Kidney (tissue), 22 donors: Measurements from ENCODE around the gene HNRNPC. TPM values are rescaled to one million over a fixed set of nuclear protein-coding genes. Genes with fewer than 3 reads are reported as not detected.
A peak's percentile ranks its signal among the peaks of the same experiment; 100 is the strongest.

Experiments
- DNase-seq, 5 donors: peaks; one replicate each; pipeline ENCODE4 v3.0.0-alpha.2; 2013 to 2020
- FAIRE-seq: peaks from 2 replicates; lab custom pipeline; 2012; peaks lifted over from hg19 to GRCh38; lab: Jason Lieb, UNC
- H3K27ac ChIP-seq, 2 donors: one replicate each; pipeline ENCODE4 v1.7.0; 2013; ENCODE audit warnings: low read depth in 2 of 2, low read length in 2 of 2, inconsistent platforms in 1 of 2
- H3K27me3 ChIP-seq: one replicate; pipeline ENCODE4 v1.7.1; 2013; ENCODE audit warnings: low read length, inconsistent platforms; ENCODE audit not compliant: control insufficient read depth, insufficient read depth
- H3K36me3 ChIP-seq, 3 donors: one replicate each; pipeline versions ENCODE4 v1.7.0 to v1.7.1; 2013; ENCODE audit warnings: low read length in 3 of 3, control low read depth in 1 of 3, inconsistent platforms in 1 of 3; ENCODE audit not compliant: insufficient read depth in 3 of 3, control insufficient read depth in 2 of 3
- H3K4me1 ChIP-seq, 3 donors: one replicate each; pipeline versions ENCODE4 v1.7.0 to v1.7.1; 2013; ENCODE audit warnings: low read length in 3 of 3, inconsistent platforms in 1 of 3, low read depth in 1 of 3; ENCODE audit not compliant: control insufficient read depth in 2 of 3, insufficient read depth in 2 of 3
- H3K4me3 ChIP-seq, 3 donors: one replicate each; pipeline versions ENCODE4 v1.7.0 to v1.8.1; 2013; ENCODE audit warnings: low read length in 3 of 3, control low read depth in 1 of 3, inconsistent platforms in 1 of 3
- H3K9ac ChIP-seq, 3 donors: one replicate each; pipeline versions ENCODE4 v1.7.0 to v1.7.1; 2013; ENCODE audit warnings: low read length in 3 of 3, control low read depth in 1 of 3, inconsistent platforms in 1 of 3
- H3K9me3 ChIP-seq, 3 donors: one replicate each; pipeline versions ENCODE4 v1.7.0 to v1.7.1; 2013; ENCODE audit warnings: low read length in 3 of 3, control low read depth in 1 of 3, inconsistent platforms in 1 of 3; ENCODE audit not compliant: control insufficient read depth in 2 of 3, insufficient read depth in 1 of 3
- CTCF ChIP-seq: IDR thresholded peaks from 3 replicates; pipeline ENCODE4 v1.5.1; 2012; ENCODE audit warnings: mild to moderate bottlenecking, moderate library complexity, borderline replicate concordance; ENCODE audit not compliant: insufficient read depth; ENCODE audit errors: extremely low read depth
- intact Hi-C: fragments of 100-400 bp; cut with DNase I; formaldehyde crosslinking; loops from one replicate; pipeline ENCODE4 v1.11.1; 2022
- long read RNA-seq, 10 donors: library from polyadenylated mRNA in 1 of 10; unstranded in 1 of 10; transcript quantifications; one replicate each; pipeline ENCODE4 v2.0.0 and lab custom pipeline, GENCODE V29; 2021 to 2026
- polyA plus RNA-seq: library from polyadenylated mRNA; stranded (reverse); fragments of 350-450 nt; fragmentation: Illumina TruSeq; extraction: RNeasy Lipid Tissue Mini Kit (QIAGEN cat#74804); gene quantifications from one replicate; pipeline ENCODE4 v1.2.3, GENCODE V29; 2014; ENCODE audit warnings: low read depth, low replicate concordance; ENCODE audit not compliant: insufficient read depth
- total RNA-seq: library from RNA; stranded (reverse); fragmentation: NEBNext Ultra II Directional; extraction: Animal tissue kit (Norgen Biotek cat#: 25700); gene quantifications from one replicate; pipeline ENCODE4 v1.2.1, GENCODE V29; 2021
- donor health status: control.
- donor health status: control.
- donor health status: control.
- donor health status: control.
- donor health status: control.
- donor health status: DM: yes; HTN: yes; CAD: no.
- donor health status: Normal renal cell carcinoma (clear cell type).

Gene HNRNPC
- total RNA-seq (398 TPM), polyA plus RNA-seq (462 TPM)
- long read RNA-seq, donor 1, full-length matches to known transcripts: 94 of 358 reads
- long read RNA-seq, donor 1, partial matches to known transcripts: 222 of 358 reads
- long read RNA-seq, donor 1, other reads (novel, unspliced or antisense): 42 of 358 reads
- long read RNA-seq, donor 2, full-length matches to known transcripts: 99 of 514 reads
- long read RNA-seq, donor 2, partial matches to known transcripts: 350 of 514 reads
- long read RNA-seq, donor 2, other reads (novel, unspliced or antisense): 65 of 514 reads
- long read RNA-seq, donor 3, full-length matches to known transcripts: 116 of 534 reads
- long read RNA-seq, donor 3, partial matches to known transcripts: 376 of 534 reads
- long read RNA-seq, donor 3, other reads (novel, unspliced or antisense): 42 of 534 reads
- long read RNA-seq, donor 4, transcript HNRNPC-211 (9 exons, 1,784 nt): minor isoform, 13 of 287 reads
- long read RNA-seq, donor 4, transcript HNRNPC-230 (8 exons, 1,371 nt): minor isoform, 6 of 287 reads
- long read RNA-seq, donor 4, transcript HNRNPC-205 (9 exons, 1,375 nt): major isoform, 64 of 287 reads
- long read RNA-seq, donor 4, partial matches to known transcripts: 142 of 287 reads
- long read RNA-seq, donor 4, other reads (novel, unspliced or antisense): 54 of 287 reads
- long read RNA-seq, donor 5, partial matches to known transcripts: 15 of 18 reads
- long read RNA-seq, donor 5, other reads (novel, unspliced or antisense): 0 of 18 reads
- long read RNA-seq, donor 6, transcript HNRNPC-206 (3 exons, 724 nt): minor isoform, 20 of 1,079 reads
- long read RNA-seq, donor 6, transcript HNRNPC-211 (9 exons, 1,784 nt): minor isoform, 21 of 1,079 reads
- long read RNA-seq, donor 6, transcript HNRNPC-230 (8 exons, 1,371 nt): minor isoform, 14 of 1,079 reads
- long read RNA-seq, donor 6, transcript HNRNPC-205 (9 exons, 1,375 nt): major isoform, 109 of 1,079 reads
- long read RNA-seq, donor 6, partial matches to known transcripts: 765 of 1,079 reads
- long read RNA-seq, donor 6, other reads (novel, unspliced or antisense): 122 of 1,079 reads
- long read RNA-seq, donor 7, full-length matches to known transcripts: 93 of 152 reads
- long read RNA-seq, donor 7, partial matches to known transcripts: 15 of 152 reads
- long read RNA-seq, donor 7, other reads (novel, unspliced or antisense): 44 of 152 reads
- long read RNA-seq, donor 8, transcript HNRNPC-206 (3 exons, 724 nt): minor isoform, 7 of 240 reads
- long read RNA-seq, donor 8, transcript HNRNPC-211 (9 exons, 1,784 nt): minor isoform, 5 of 240 reads
- long read RNA-seq, donor 8, transcript HNRNPC-205 (9 exons, 1,375 nt): major isoform, 25 of 240 reads
- long read RNA-seq, donor 8, partial matches to known transcripts: 174 of 240 reads
- long read RNA-seq, donor 8, other reads (novel, unspliced or antisense): 16 of 240 reads
- long read RNA-seq, donor 9, transcript HNRNPC-205 (9 exons, 1,375 nt): major isoform, 16 of 140 reads
- long read RNA-seq, donor 9, partial matches to known transcripts: 108 of 140 reads
- long read RNA-seq, donor 9, other reads (novel, unspliced or antisense): 0 of 140 reads
- long read RNA-seq, donor 10, full-length matches to known transcripts: 87 of 517 reads
- long read RNA-seq, donor 10, partial matches to known transcripts: 375 of 517 reads
- long read RNA-seq, donor 10, other reads (novel, unspliced or antisense): 55 of 517 reads

- Histone ChIP-seq H3K27ac (peak within 1 kb of the TSS; percentile 97 to 98), H3K4me3 (peak within 1 kb of the TSS; percentile 99), H3K36me3 (peaks cover 0 to 6% (median 0%) of the 10 kb centered on the region in 3 donors), H3K9ac (peak within 1 kb of the TSS; percentile 100), H3K9me3 (no peaks in the 10 kb centered on the region), H3K27me3 (no peaks in the 10 kb centered on the region), H3K4me1 (peaks cover 0 to 13% (median 7%) of the 10 kb centered on the region in 3 donors)
- intact Hi-C loops: no loop called here
- peak; percentile 99 for FAIRE-seq
- DNase-seq: peak; percentile 100
- no peak for TF ChIP-seq CTCF
Observed at GRCh38 chr14:21269252-21270046, at the start of gene HNRNPC. TSS of gene HNRNPC (minus strand) at chr14:21269442. CDS start at chr14:21234193, 35,249 bp downstream.

GRCh38 chr14:21317398-21317797 lies 48.2 kb upstream of the HNRNPC start:
- FAIRE-seq (no peak), DNase-seq (no peak)
- Histone ChIP-seq H3K36me3 (no peaks in the 10 kb centered on the region), H3K9ac (no peak overlapping the region), H3K27ac (no peak overlapping the region), H3K4me1 (no peaks in the 10 kb centered on the region), H3K9me3 (no peaks in the 10 kb centered on the region), H3K27me3 (no peaks in the 10 kb centered on the region), H3K4me3 (no peak overlapping the region)
- TF ChIP-seq CTCF: no peak
- intact Hi-C loops: no loop called here
